ENCODE results near the gene GSTCD.

DNA sequence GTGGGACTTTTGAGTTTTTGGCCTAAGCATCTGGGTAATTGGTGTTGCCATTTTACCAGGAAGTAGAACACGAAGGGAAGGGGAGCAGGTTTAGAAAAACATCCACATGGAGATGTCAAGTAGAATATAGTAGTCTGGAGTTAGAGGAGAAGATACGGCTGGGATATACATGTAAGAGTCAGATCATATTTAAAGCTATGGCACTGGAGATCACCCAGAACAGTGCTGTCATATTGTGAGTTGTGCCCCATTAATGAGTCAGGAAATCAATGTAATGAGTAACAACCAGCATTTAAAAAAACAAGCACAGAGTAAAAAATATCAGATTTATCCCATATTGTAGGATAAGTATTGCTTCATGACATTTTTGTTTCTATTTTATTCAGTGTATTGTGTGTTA, 4.2 kb downstream of the GSTCD start:
- TF ChIP-seq, protein P1, sequence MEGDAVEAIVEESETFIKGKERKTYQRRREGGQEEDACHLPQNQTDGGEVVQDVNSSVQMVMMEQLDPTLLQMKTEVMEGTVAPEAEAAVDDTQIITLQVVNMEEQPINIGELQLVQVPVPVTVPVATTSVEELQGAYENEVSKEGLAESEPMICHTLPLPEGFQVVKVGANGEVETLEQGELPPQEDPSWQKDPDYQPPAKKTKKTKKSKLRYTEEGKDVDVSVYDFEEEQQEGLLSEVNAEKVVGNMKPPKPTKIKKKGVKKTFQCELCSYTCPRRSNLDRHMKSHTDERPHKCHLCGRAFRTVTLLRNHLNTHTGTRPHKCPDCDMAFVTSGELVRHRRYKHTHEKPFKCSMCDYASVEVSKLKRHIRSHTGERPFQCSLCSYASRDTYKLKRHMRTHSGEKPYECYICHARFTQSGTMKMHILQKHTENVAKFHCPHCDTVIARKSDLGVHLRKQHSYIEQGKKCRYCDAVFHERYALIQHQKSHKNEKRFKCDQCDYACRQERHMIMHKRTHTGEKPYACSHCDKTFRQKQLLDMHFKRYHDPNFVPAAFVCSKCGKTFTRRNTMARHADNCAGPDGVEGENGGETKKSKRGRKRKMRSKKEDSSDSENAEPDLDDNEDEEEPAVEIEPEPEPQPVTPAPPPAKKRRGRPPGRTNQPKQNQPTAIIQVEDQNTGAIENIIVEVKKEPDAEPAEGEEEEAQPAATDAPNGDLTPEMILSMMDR (IDR thresholded peaks at IDR 0.05; ENCODE audit: low read depth, low read length, poor library complexity, severe bottlenecking) = no peak
- no peak for TF ChIP-seq EZH2phosphoT487 (IDR thresholded peaks at IDR 0.05; ENCODE audit: borderline replicate concordance, low read length)
